PC-9 (cell line): ENCODE results near the gene CRELD2. TPM values are rescaled to one million over a fixed set of nuclear protein-coding genes. Genes with fewer than 3 reads are reported as not detected.

Source experiments
- BruUV-seq: library from RNA; stranded (reverse); fragments of 400-500 nt; replicated peaks from 2 replicates; lab custom pipeline; 2021; lab: Mats Ljungman, UMichigan
- CTCF ChIA-PET: fragments of 300-600 bp; sonication (Branson Sonifier 250); formaldehyde crosslinking; loops from one replicate; lab custom pipeline; 2022; ENCODE audit warnings: antibody characterized with exemption; lab: Charles Lee
- POLR2A ChIA-PET: fragments of 300-600 bp; sonication (Branson Sonifier 250); formaldehyde crosslinking; loops from one replicate; lab custom pipeline; 2022; ENCODE audit warnings: antibody characterized with exemption; ENCODE audit not compliant: unreplicated experiment; lab: Charles Lee
- DNase-seq, 2 experiments: peaks; one replicate each; pipeline versions ENCODE4 v3.0.0 to v3.0.0-alpha.2; 2015 to 2022; ENCODE audit warnings: mixed read lengths in 1 of 2
- H2AFZ ChIP-seq: fragments of 200-600 bp; sonication (generic); 2 replicates; pipeline ENCODE4 v1.8.1; 2017; ENCODE audit warnings: antibody characterized with exemption
- H3F3A ChIP-seq: fragments of 200-600 bp; sonication (generic); 2 replicates; pipeline ENCODE4 v1.8.1; 2017; ENCODE audit warnings: antibody characterized with exemption, mild to moderate bottlenecking, low read depth; ENCODE audit not compliant: insufficient read depth
- H3K27ac ChIP-seq: fragments of 200-600 bp; sonication (generic); 2 replicates; pipeline ENCODE4 v1.6.1; 2016; ENCODE audit warnings: mixed run types
- H3K27me3 ChIP-seq: fragments of 200-600 bp; sonication (generic); 2 replicates; pipeline ENCODE4 v1.6.1; 2016; ENCODE audit warnings: low read depth, mixed run types; ENCODE audit not compliant: insufficient read depth
- H3K36me3 ChIP-seq: fragments of 200-600 bp; sonication (generic); 2 replicates; pipeline ENCODE4 v1.6.1; 2016; ENCODE audit warnings: low read depth, mixed run types
- H3K4me1 ChIP-seq: fragments of 200-600 bp; sonication (generic); replicated peaks from 2 replicates; pipeline ENCODE4 v1.6.1; 2016; ENCODE audit warnings: mixed run types; ENCODE audit not compliant: insufficient read depth
- H3K4me2 ChIP-seq: fragments of 200-600 bp; sonication (generic); 2 replicates; pipeline ENCODE4 v1.6.1; 2017; ENCODE audit warnings: mixed run types
- H3K4me3 ChIP-seq: fragments of 200-600 bp; sonication (generic); 2 replicates; pipeline ENCODE4 v1.6.1; 2016; ENCODE audit warnings: mixed run types
- H3K79me2 ChIP-seq: fragments of 200-600 bp; sonication (generic); 2 replicates; pipeline ENCODE4 v1.6.1; 2017; ENCODE audit warnings: low read depth, mixed run types
- H3K9me2 ChIP-seq: fragments of 200-600 bp; sonication (generic); 2 replicates; pipeline ENCODE4 v1.8.1; 2017; ENCODE audit warnings: mild to moderate bottlenecking; ENCODE audit not compliant: insufficient read depth
- H3K9me3 ChIP-seq: fragments of 200-600 bp; sonication (generic); 2 replicates; pipeline ENCODE4 v1.8.1; 2016; ENCODE audit warnings: low read depth; ENCODE audit not compliant: insufficient read depth
- H4K20me1 ChIP-seq: fragments of 200-600 bp; sonication (generic); 2 replicates; pipeline ENCODE4 v1.8.1; 2017; ENCODE audit not compliant: insufficient read depth
- EZH2 ChIP-seq: fragments of 200-600 bp; sonication (generic); IDR thresholded peaks from 2 replicates; pipeline ENCODE4 v1.8.0; 2017; ENCODE audit warnings: antibody characterized with exemption, low read depth
- intact Hi-C: fragments of 100-400 bp; cut with micrococcal nuclease; formaldehyde crosslinking; loops from one replicate; pipeline ENCODE4 v1.10.0; 2022; ENCODE audit not compliant: unreplicated experiment
- total RNA-seq: library from RNA; stranded (reverse); gene quantifications from 2 replicates; pipeline ENCODE4 v1.2.3, GENCODE V29; 2021
- TF ChIP-seq, protein P1 (sequence below): fragments of 200-600 bp; sonication (generic); conservative IDR thresholded peaks from 2 replicates; pipeline ENCODE4 v1.6.1; 2017; ENCODE audit warnings: mixed run types, antibody characterized with exemption, mild to moderate bottlenecking, moderate library complexity

CRELD2 gene
- total RNA-seq, 1 experiment from 2014 or later, result 30.7 TPM

DNA sequence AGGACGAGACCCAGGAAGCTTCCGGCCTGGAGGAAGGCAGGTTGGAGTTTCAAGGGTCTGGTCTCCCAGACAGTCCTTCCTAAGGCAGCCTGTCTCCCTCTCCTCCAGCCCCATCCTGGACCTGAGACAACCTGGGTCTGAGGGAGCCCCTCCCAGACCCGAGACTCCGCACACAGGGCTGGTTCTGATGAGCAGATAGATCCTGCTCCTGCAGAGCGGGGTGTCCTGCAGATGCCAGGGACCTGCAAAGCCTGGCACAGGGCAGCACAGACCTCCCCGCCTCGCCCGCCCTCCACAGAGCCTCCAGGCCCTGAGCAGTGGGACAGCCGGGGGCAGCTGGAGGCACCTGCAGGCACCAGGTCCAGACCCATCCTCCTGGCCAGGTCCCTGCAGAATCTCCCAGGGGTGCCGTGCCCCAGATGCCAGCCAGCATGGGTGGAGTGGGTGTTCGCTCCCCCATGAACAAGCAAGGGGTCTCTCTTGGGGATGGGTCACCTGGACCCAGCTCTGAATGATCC is 49.9 kb downstream of the CRELD2 start:
- Histone ChIP-seq H3K4me1 (peaks cover 23% of the 10 kb centered on the region), H3K79me2 (peaks cover 16% of the 10 kb centered on the region), H3K9me3 (no peaks in the 10 kb centered on the region; the same call in 1 of the 2 replicates), H3K36me3 (peaks cover 16% of the 10 kb centered on the region), H3F3A (peaks cover 56% of the 10 kb centered on the region; the same call in 1 of the 2 replicates), H3K27ac (no peak overlapping the region), H3K4me2 (no peak overlapping the region), H3K27me3 (no peaks in the 10 kb centered on the region), H2AFZ (no peak overlapping the region), H3K9me2 (no peaks in the 10 kb centered on the region), H4K20me1 (peaks cover 37% of the 10 kb centered on the region), H3K4me3 (no peak overlapping the region)
- DNase-seq, result no peak
- ChIA-PET POLR2A (interaction anchor here (0.9 kb wide), 1 partner anchor 38 kb away, joined by 5 read pairs; no protein-coding TSS in a partner anchor), CTCF (no interaction called here)
- no TSS peak for BruUV-seq
- TF ChIP-seq, protein P1, sequence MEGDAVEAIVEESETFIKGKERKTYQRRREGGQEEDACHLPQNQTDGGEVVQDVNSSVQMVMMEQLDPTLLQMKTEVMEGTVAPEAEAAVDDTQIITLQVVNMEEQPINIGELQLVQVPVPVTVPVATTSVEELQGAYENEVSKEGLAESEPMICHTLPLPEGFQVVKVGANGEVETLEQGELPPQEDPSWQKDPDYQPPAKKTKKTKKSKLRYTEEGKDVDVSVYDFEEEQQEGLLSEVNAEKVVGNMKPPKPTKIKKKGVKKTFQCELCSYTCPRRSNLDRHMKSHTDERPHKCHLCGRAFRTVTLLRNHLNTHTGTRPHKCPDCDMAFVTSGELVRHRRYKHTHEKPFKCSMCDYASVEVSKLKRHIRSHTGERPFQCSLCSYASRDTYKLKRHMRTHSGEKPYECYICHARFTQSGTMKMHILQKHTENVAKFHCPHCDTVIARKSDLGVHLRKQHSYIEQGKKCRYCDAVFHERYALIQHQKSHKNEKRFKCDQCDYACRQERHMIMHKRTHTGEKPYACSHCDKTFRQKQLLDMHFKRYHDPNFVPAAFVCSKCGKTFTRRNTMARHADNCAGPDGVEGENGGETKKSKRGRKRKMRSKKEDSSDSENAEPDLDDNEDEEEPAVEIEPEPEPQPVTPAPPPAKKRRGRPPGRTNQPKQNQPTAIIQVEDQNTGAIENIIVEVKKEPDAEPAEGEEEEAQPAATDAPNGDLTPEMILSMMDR, result no peak
- no peak for TF ChIP-seq EZH2
- intact Hi-C loops, result no loop called here

DNA sequence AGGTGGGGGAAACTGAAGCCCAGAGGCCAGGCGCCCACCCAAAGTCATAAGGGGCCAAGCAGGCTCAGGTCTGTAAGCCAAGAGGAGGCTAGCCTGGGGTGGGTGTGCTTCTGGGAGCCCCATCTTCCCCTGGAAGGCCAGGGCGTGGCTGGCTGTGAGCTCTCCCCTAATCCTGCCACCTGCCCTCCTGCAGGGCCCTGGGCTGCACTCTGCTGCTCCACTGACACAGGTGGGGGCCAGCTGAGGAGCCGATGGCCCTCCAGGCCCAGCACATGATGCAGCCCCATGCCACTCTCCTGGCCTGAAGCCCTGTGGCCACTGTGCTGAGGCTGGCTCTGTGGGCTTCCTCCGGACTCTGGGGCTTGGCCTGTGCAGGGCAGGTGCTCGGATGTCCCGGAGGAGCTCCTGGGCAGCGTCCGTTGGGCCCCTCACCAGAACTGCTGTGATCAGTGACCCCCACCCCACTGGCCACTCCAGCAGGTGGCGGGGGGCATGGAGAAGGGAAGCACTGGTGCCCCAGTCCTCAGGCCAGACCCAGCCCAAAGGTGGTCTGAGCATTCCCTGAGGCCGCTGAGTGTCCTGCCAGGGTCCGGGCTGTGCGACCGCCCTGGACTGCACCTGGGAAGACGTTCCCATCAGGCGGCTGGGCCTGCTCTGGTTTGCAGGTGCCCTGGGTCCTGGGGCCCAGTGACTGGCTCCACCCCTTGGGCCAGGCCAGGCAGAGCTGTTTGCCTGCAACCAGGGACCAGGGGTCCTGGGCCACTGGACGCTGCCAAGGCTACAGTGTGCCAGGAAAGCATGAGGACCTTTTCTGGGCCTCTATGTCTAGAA is 50.6 kb downstream of the CRELD2 start:
- intact Hi-C loops, result no loop called here
- H3K4me1 ChIP-seq, result peaks cover 16% of the 10 kb centered on the region
- no peaks in the 10 kb centered on the region for H3K9me2 ChIP-seq
- BruUV-seq, result no TSS peak
- no peak overlapping the region for H3K4me3 ChIP-seq
- ChIA-PET POLR2A (no interaction called here), CTCF (no interaction called here)
- H3K4me2 ChIP-seq, result no peak overlapping the region
- no peaks in the 10 kb centered on the region for H3K27me3 ChIP-seq
- DNase-seq, result no peak
- H4K20me1 ChIP-seq, result peaks cover 30% of the 10 kb centered on the region
- peaks cover 9% of the 10 kb centered on the region for H3K36me3 ChIP-seq
- TF ChIP-seq EZH2, result no peak
- TF ChIP-seq, protein P1, result no peak
- H3K79me2 ChIP-seq, result peaks cover 10% of the 10 kb centered on the region
- H2AFZ ChIP-seq, result no peak overlapping the region
- peaks cover 51% of the 10 kb centered on the region; the same call in 1 of the 2 replicates for H3F3A ChIP-seq
- no peak overlapping the region for H3K27ac ChIP-seq
- no peaks in the 10 kb centered on the region; the same call in 1 of the 2 replicates for H3K9me3 ChIP-seq

DNA sequence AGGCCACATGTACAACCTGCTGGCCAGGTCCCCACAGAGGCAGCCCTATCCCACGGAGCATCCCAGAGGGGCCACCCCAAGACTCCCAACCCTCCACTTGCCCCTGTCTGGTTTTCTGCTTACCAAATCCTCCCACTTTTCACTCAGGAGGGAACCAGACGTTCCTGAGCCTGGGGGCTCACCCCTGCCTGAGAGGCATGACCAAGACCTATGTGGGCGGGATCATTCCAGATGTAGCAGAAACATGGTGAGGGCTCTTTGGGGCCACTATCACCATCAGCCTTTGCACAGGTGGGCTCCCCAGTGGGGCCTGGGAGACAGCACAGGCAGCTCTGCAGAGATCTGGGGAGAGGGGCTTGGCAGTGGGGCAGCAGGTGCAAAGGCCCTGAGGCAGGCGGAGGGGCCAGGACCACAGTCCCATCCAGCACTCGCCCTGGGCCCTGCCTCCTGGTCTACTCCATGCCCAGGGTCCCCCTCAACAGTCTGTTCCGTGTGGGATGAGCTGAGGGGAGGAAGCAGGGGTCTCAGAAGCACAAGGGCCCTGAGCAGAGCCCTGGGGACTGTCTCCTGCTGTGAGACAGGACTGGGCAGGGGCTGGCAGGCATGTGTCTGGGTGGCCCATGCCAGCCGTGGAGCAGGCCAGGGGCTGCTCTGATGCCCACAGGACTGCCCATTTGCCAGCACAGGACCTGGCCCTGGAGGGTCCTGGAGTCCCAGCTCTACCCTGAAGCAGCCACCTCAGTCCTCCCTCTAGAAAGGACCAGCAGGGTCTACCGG is 51.5 kb downstream of the CRELD2 start:
- intact Hi-C loops, result loop anchor here (2.0 kb wide), 1 partner anchor 39 kb away; no protein-coding TSS in a partner anchor
- H3K9me3 ChIP-seq, result no peaks in the 10 kb centered on the region; the same call in 1 of the 2 replicates
- no peak overlapping the region for H2AFZ ChIP-seq
- H3K4me2 ChIP-seq, result peak overlapping the region; percentile 75
- no peak overlapping the region for H3K27ac ChIP-seq
- H4K20me1 ChIP-seq, result peaks cover 21% of the 10 kb centered on the region
- ChIA-PET CTCF (no interaction called here), POLR2A (no interaction called here)
- H3K4me3 ChIP-seq, result no peak overlapping the region
- no peak for DNase-seq
- peaks cover 13% of the 10 kb centered on the region for H3K4me1 ChIP-seq
- H3K36me3 ChIP-seq, result peaks cover under 1% of the 10 kb centered on the region; the same call in 1 of the 2 replicates
- no TSS peak for BruUV-seq
- H3K9me2 ChIP-seq, result no peaks in the 10 kb centered on the region
- H3K79me2 ChIP-seq, result peaks cover under 1% of the 10 kb centered on the region; the same call in 1 of the 2 replicates
- TF ChIP-seq, protein P1, result no peak
- no peak for TF ChIP-seq EZH2
- no peaks in the 10 kb centered on the region for H3K27me3 ChIP-seq
- peaks cover 42% of the 10 kb centered on the region; the same call in 1 of the 2 replicates for H3F3A ChIP-seq
